ENCODE results near the gene KLHDC3.

GRCh38 chr6:43062818-43063217 is 48.8 kb downstream of the KLHDC3 start:
- TF ChIP-seq, protein P1, sequence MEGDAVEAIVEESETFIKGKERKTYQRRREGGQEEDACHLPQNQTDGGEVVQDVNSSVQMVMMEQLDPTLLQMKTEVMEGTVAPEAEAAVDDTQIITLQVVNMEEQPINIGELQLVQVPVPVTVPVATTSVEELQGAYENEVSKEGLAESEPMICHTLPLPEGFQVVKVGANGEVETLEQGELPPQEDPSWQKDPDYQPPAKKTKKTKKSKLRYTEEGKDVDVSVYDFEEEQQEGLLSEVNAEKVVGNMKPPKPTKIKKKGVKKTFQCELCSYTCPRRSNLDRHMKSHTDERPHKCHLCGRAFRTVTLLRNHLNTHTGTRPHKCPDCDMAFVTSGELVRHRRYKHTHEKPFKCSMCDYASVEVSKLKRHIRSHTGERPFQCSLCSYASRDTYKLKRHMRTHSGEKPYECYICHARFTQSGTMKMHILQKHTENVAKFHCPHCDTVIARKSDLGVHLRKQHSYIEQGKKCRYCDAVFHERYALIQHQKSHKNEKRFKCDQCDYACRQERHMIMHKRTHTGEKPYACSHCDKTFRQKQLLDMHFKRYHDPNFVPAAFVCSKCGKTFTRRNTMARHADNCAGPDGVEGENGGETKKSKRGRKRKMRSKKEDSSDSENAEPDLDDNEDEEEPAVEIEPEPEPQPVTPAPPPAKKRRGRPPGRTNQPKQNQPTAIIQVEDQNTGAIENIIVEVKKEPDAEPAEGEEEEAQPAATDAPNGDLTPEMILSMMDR (IDR thresholded peaks at IDR 0.05): no peak
- TF ChIP-seq POLR2A (IDR thresholded peaks at IDR 0.05): no peak
